PFSK-1 (cell line): Measurements from ENCODE around the gene TLCD5. TPM values are rescaled to one million over a fixed set of nuclear protein-coding genes. Genes with fewer than 3 reads are reported as not detected.

Experiments used
- FOXP2 ChIP-seq: optimal IDR thresholded peaks from 2 replicates; pipeline ENCODE3; 2011; ENCODE audit warnings: borderline replicate concordance, control low read depth, inconsistent platforms; ENCODE audit not compliant: insufficient read depth; ENCODE audit errors: extremely low read length, extremely low read depth
- POLR2AphosphoS5 ChIP-seq: IDR thresholded peaks from 2 replicates; pipeline ENCODE4 v1.6.1; 2012; ENCODE audit warnings: low read depth, mild to moderate bottlenecking, control low read depth, low read length, moderate library complexity
- REST ChIP-seq, 2 experiments: IDR thresholded peaks; 2 replicates each; pipeline versions ENCODE4 v1.6.1 to v1.8.0; 2011 to 2012; ENCODE audit warnings: low read depth in 2 of 2, low read length in 2 of 2, control low read depth in 1 of 2, inconsistent platforms in 1 of 2, mild to moderate bottlenecking in 1 of 2, moderate library complexity in 1 of 2; ENCODE audit not compliant: insufficient read depth in 1 of 2
- SIN3A ChIP-seq: IDR thresholded peaks from 2 replicates; pipeline ENCODE4 v1.6.1; 2012; ENCODE audit warnings: mild to moderate bottlenecking, low read length, moderate library complexity, borderline replicate concordance; ENCODE audit not compliant: insufficient read depth
- TAF1 ChIP-seq: IDR thresholded peaks from 2 replicates; pipeline ENCODE4 v1.6.1; 2012; ENCODE audit warnings: low read length, control low read depth, borderline replicate concordance; ENCODE audit not compliant: insufficient read depth
- polyA plus RNA-seq: library from polyadenylated mRNA; unstranded; fragments of >200 nt; gene quantifications from one replicate; pipeline ENCODE4 v1.2.1, GENCODE V29; 2012; ENCODE audit warnings: low read depth, missing spikeins; ENCODE audit not compliant: insufficient read length

TLCD5 gene
- 5.3 TPM for polyA plus RNA-seq

DNA sequence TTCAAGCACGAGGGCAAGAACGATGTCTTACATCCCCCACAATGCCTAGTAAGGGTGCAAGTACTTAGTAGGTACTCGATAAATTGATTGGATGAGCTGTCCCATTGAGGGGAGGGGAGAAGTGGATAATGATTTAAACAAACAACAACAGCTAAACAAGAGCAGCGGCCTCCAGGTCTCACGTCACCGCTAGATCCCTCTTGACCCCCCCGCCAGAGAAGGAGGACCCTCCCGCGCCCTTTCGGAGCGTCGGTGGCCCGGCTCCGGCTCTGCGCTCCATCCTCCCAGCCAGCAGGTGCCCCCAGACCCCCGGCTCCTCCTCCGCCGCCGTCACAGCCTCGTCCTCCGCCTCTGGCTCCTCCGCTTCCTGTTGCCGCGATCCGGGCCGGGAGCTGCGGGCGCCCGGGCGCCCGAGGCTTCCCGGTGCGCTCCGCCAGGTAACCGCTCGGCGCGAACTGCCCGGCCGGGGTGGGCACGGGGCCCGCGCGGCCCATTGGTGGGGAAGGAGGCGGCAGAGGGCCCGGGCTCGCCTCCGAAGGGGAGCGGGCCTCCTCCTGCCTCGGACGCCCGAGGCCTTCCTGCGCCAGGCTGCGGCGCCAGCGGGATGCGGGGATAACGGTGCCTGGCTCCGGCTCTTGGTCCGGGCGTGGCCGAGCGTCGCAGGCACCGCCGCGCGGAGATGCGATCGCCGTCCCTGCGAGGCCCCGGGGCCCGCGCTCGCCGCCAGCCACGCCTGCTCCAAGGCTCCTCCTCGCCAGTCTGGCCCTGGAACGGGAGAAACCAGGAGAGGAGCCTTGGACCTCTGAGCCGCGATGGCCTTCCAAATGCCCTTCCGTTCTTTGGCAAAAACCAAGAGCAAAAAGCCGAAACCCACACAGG lies at the start of gene TLCD5:
Gene TLCD5 (plus strand): TSS at position 368 of the 879 bp plus-strand sequence. CDS start 2,143 bp downstream, outside the sequence.
- TF ChIP-seq FOXP2 = peak; percentile 80
- TF ChIP-seq POLR2AphosphoS5 = peak; percentile 84
- peak; percentile 91 for TF ChIP-seq TAF1
- no peak for TF ChIP-seq SIN3A
- peak in 1 of 2 experiments; percentile 26; a peak in 1 of 4 replicates for TF ChIP-seq REST (IDR thresholded peaks at IDR 0.05; ENCODE audit: insufficient read depth in 1 of 2, low read depth in 2 of 2, low read length in 2 of 2)

- TF ChIP-seq POLR2AphosphoS5 (no peak), REST (IDR thresholded peaks at IDR 0.05; ENCODE audit: insufficient read depth in 1 of 2, low read depth in 2 of 2, low read length in 2 of 2) (no peak), SIN3A (no peak), FOXP2 (no peak), TAF1 (no peak)
Observed at GRCh38 chr11:120279502-120279901, 45.6 kb upstream of the TLCD5 start.

- TF ChIP-seq POLR2AphosphoS5 = no peak
- no peak for TF ChIP-seq SIN3A
- no peak for TF ChIP-seq REST (IDR thresholded peaks at IDR 0.05; ENCODE audit: insufficient read depth in 1 of 2, low read depth in 2 of 2, low read length in 2 of 2)
- TF ChIP-seq FOXP2 = no peak
- no peak for TF ChIP-seq TAF1
Observed at GRCh38 chr11:120280600-120281051, 44.5 kb upstream of the TLCD5 start.

- TF ChIP-seq SIN3A (no peak), REST (IDR thresholded peaks at IDR 0.05; ENCODE audit: insufficient read depth in 1 of 2, low read depth in 2 of 2, low read length in 2 of 2) (no peak), FOXP2 (no peak), TAF1 (no peak), POLR2AphosphoS5 (no peak)
Observed at GRCh38 chr11:120281143-120281795, 43.8 kb upstream of the TLCD5 start.
